Loucy (cell line): ENCODE data around the gene ZNF318.

Source experiments
- H2AFZ ChIP-seq: fragments of 200-600 bp; sonication (generic); 2 replicates; pipeline ENCODE4 v1.6.0; 2016; ENCODE audit warnings: antibody characterized with exemption, mild to moderate bottlenecking, low read length, moderate library complexity
- H3F3A ChIP-seq: fragments of 200-600 bp; 2 replicates; pipeline ENCODE4 v1.6.0; 2016; ENCODE audit warnings: antibody characterized with exemption, low read depth, mild to moderate bottlenecking
- H3K27me3 ChIP-seq: fragments of 200-600 bp; sonication (generic); 2 replicates; pipeline ENCODE4 v1.6.1; 2014; ENCODE audit warnings: low read length, mild to moderate bottlenecking; ENCODE audit not compliant: insufficient read depth, poor library complexity, severe bottlenecking
- H3K36me3 ChIP-seq: fragments of 200-600 bp; sonication (generic); 2 replicates; pipeline ENCODE4 v1.6.1; 2016; ENCODE audit warnings: low read length; ENCODE audit not compliant: insufficient read depth
- H3K4me1 ChIP-seq: fragments of 200-600 bp; sonication (generic); 2 replicates; pipeline ENCODE4 v1.5.1; 2014; ENCODE audit warnings: low read length, mild to moderate bottlenecking; ENCODE audit not compliant: insufficient read depth, poor library complexity, severe bottlenecking
- H3K4me2 ChIP-seq: fragments of 200-600 bp; sonication (generic); 2 replicates; pipeline ENCODE4 v1.6.0; 2014; ENCODE audit warnings: antibody characterized with exemption, low read length, low read depth, mild to moderate bottlenecking; ENCODE audit not compliant: poor library complexity, severe bottlenecking
- H3K4me3 ChIP-seq: fragments of 200-600 bp; sonication (generic); 2 replicates; pipeline ENCODE4 v1.5.1; 2014; ENCODE audit warnings: low read length, mild to moderate bottlenecking, mixed read lengths; ENCODE audit not compliant: poor library complexity, severe bottlenecking
- H3K79me2 ChIP-seq: fragments of 200-600 bp; sonication (generic); 2 replicates; pipeline ENCODE4 v1.6.1; 2014; ENCODE audit warnings: low read length; ENCODE audit not compliant: insufficient read depth
- H3K9ac ChIP-seq: fragments of 200-600 bp; sonication (generic); 2 replicates; pipeline ENCODE4 v1.6.0; 2014; ENCODE audit warnings: mild to moderate bottlenecking, low read depth, low read length, moderate library complexity; ENCODE audit not compliant: poor library complexity, severe bottlenecking
- H3K9me2 ChIP-seq: fragments of 200-600 bp; sonication (generic); replicated peaks from 2 replicates; pipeline ENCODE4 v1.6.1; 2016; ENCODE audit warnings: low read depth, low read length, mixed read lengths
- H3K9me3 ChIP-seq: fragments of 200-600 bp; sonication (generic); 2 replicates; pipeline ENCODE4 v1.6.1; 2014; ENCODE audit warnings: mild to moderate bottlenecking, antibody characterized with exemption, low read length, low read depth; ENCODE audit not compliant: insufficient read depth
- H4K20me1 ChIP-seq: fragments of 200-600 bp; sonication (generic); 2 replicates; pipeline ENCODE4 v1.6.0; 2014; ENCODE audit warnings: antibody characterized with exemption, low read length, mild to moderate bottlenecking; ENCODE audit not compliant: insufficient read depth, poor library complexity, severe bottlenecking
- EZH2phosphoT487 ChIP-seq: fragments of 200-600 bp; IDR thresholded peaks from 2 replicates; pipeline ENCODE4 v1.6.1; 2018; ENCODE audit warnings: antibody characterized with exemption, mild to moderate bottlenecking, moderate library complexity, borderline replicate concordance
- TF ChIP-seq, protein P1 (sequence below): fragments of 200-600 bp; sonication (generic); conservative IDR thresholded peaks from 2 replicates; pipeline ENCODE4 v1.5.1; 2014; ENCODE audit warnings: mild to moderate bottlenecking, antibody characterized with exemption, low read length

The ZNF318 gene

DNA sequence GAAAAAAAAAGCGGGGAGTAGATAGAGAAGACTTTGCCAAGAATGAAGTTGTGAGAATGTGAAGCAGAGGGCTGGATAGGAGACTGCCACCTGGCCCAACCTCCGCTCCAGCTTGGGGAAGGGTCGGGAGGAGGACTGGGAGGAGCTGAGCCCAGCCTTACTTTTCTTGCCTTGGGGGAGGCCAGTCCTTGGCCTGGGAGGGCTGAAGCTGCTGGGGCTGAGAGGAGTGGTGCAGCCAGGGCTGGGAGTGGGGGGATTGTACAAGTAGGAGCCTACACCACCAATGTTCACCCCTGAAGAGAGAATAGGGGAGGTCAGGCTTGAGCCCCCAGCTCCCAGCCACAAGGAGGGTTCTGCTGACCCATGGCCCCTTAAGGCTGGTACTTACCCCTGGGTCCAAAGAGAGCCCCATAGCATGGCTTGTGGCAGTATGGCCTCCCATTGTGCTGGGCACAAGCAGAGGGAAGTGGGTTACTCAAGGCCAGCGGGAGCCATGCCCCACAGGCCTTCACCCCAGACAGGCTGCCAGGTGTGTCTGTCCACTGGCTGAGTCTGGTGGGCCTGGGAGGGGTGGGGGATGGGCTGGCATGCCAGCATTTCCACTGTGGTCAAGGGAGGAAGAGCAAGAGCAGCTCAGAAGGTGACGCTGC, 61.9 kb downstream of the ZNF318 start:
- Histone ChIP-seq H3K36me3 (no peaks in the 10 kb centered on the region), H4K20me1 (no peaks in the 10 kb centered on the region), H3K27me3 (no peaks in the 10 kb centered on the region), H3K4me3 (no peak overlapping the region), H3K9ac (no peak overlapping the region), H3K4me1 (no peaks in the 10 kb centered on the region), H2AFZ (no peak overlapping the region), H3K79me2 (no peaks in the 10 kb centered on the region), H3K4me2 (no peak overlapping the region), H3F3A (no peaks in the 10 kb centered on the region), H3K9me2 (no peaks in the 10 kb centered on the region), H3K9me3 (no peaks in the 10 kb centered on the region)
- no peak for TF ChIP-seq EZH2phosphoT487
- TF ChIP-seq, protein P1, sequence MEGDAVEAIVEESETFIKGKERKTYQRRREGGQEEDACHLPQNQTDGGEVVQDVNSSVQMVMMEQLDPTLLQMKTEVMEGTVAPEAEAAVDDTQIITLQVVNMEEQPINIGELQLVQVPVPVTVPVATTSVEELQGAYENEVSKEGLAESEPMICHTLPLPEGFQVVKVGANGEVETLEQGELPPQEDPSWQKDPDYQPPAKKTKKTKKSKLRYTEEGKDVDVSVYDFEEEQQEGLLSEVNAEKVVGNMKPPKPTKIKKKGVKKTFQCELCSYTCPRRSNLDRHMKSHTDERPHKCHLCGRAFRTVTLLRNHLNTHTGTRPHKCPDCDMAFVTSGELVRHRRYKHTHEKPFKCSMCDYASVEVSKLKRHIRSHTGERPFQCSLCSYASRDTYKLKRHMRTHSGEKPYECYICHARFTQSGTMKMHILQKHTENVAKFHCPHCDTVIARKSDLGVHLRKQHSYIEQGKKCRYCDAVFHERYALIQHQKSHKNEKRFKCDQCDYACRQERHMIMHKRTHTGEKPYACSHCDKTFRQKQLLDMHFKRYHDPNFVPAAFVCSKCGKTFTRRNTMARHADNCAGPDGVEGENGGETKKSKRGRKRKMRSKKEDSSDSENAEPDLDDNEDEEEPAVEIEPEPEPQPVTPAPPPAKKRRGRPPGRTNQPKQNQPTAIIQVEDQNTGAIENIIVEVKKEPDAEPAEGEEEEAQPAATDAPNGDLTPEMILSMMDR, result no peak

DNA sequence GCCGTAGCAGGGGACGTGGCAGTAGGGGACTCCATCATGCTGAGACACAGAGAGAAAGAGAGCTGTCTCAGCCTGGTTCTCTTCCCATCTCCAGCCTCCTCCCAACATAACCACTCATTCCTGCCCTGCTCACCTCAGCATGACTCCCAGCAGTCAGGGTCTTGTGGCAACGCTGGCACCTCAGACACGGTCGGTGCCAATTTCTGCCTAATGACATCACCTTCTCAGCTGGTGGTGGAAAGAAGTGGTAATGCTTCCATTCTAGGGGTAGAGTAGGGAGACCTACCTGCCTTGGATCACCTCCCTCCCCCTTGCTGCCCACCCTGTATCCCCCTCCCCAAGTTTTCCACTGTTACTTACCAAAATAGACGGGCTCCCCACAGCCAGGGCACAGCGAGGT, 63.4 kb downstream of the ZNF318 start:
- H3K9ac ChIP-seq, result no peak overlapping the region
- H3K27me3 ChIP-seq, result no peaks in the 10 kb centered on the region
- no peaks in the 10 kb centered on the region for H4K20me1 ChIP-seq
- no peak overlapping the region for H3K4me3 ChIP-seq
- H3K9me2 ChIP-seq, result no peaks in the 10 kb centered on the region
- no peaks in the 10 kb centered on the region for H3F3A ChIP-seq
- H3K4me1 ChIP-seq, result no peaks in the 10 kb centered on the region
- no peaks in the 10 kb centered on the region for H3K36me3 ChIP-seq
- H2AFZ ChIP-seq, result no peak overlapping the region
- H3K4me2 ChIP-seq, result no peak overlapping the region
- H3K9me3 ChIP-seq, result no peaks in the 10 kb centered on the region
- no peaks in the 10 kb centered on the region for H3K79me2 ChIP-seq
- TF ChIP-seq, protein P1, result no peak
- TF ChIP-seq EZH2phosphoT487, result no peak

DNA sequence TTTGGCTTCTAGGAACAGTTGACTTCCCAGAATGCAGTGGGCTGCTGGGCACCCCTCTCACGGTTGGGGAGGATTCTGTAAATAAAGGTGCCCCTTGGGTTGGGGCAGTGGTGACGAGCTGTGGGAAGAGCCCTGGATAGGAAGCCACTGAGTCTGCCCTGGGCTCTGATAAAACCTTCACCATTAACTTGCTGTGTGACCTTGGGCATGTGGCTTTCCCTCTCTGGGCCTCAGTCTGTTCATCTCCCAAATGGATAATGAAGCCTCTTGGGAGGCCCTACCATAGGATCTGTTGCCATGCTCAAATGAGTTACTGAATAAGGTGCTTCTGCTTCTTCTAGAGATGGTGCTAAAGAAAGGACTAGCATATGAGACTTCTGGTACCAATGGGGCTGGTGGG, 64.6 kb downstream of the ZNF318 start:
- H2AFZ ChIP-seq, result no peak overlapping the region
- no peaks in the 10 kb centered on the region for H3K4me1 ChIP-seq
- no peaks in the 10 kb centered on the region for H3K9me3 ChIP-seq
- no peak overlapping the region for H3K9ac ChIP-seq
- H3K9me2 ChIP-seq, result no peaks in the 10 kb centered on the region
- H3F3A ChIP-seq, result no peaks in the 10 kb centered on the region
- TF ChIP-seq, protein P1, result no peak
- no peak for TF ChIP-seq EZH2phosphoT487
- no peaks in the 10 kb centered on the region for H3K27me3 ChIP-seq
- H3K4me3 ChIP-seq, result no peak overlapping the region
- H3K36me3 ChIP-seq, result no peaks in the 10 kb centered on the region
- no peak overlapping the region for H3K4me2 ChIP-seq
- H4K20me1 ChIP-seq, result no peaks in the 10 kb centered on the region
- H3K79me2 ChIP-seq, result no peaks in the 10 kb centered on the region
